GM21529 (cell line): ENCODE results near the gene CD59.
A peak's percentile ranks its signal among the peaks of the same experiment; 100 is the strongest.
"Not testable (repeated sequence)": the region's sequence is repeated elsewhere in the genome, so short reads cannot be mapped to it uniquely, and the experiment has no call there.

Experiments used
- ATAC-seq: cut with Tn5 transposase; IDR thresholded peaks from one replicate; pipeline ENCODE4 v1.9.1; 2021; ENCODE audit not compliant: unreplicated experiment

CD59 gene

DNA sequence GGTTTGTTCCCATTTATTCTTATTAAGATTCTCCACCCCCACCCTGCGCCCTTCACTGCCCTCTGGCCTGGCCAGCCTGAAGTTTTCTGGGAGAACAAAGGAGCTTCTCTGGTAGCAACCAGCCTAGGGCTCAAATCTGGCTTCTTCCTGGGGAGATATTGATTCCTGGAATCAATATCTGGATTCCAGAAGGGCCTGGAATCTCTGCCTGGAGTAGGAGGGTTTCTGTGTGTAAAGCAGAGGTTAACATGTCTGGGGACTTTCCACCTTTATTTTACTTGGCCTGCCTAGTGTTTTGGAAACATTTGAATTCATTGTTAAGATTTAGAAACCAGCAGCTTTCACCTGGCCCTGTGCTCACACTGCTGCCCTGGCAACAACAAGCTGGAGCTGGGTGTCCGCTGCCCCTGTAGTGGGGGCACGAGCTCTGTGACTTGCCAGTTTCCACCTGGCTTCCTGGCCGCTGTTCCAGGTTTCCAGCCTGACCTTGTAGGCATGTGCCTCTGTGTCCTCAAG lies 41.1 kb downstream of the CD59 start:
- no peak for ATAC-seq

DNA sequence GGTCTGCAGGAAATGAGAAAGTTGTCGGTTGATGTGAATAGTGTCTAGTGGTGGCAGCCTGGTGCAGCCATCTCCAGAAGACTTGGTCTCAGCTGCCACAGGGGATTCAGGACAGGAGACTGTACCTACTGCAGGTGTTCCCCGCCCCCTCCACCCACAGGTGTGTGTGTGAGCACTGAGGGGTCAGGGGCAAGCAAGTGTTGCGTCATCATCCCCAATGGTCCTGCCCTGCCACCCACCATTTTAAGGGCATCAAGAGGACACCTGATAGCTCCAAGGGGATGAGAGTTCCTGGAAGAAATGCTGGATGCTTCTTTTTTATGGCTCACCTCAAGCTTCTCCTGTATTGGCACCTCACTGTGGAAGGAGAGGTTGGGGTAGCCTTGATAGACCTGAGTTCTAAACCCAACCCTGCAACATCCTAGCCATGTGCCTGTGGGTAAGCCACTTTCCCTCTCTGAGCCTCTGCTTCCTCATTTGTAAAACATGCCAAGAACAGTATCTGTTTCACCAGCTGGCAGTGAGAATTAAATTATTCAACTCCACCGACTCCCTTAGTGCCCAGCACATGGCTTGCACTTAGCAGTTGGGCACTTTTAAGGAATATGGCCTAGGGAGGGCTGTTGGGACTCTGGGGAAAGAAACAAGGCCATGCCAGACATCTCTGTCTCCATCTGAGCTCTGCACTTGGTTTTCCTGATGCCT lies 41.7 kb downstream of the CD59 start:
- no peak for ATAC-seq

DNA sequence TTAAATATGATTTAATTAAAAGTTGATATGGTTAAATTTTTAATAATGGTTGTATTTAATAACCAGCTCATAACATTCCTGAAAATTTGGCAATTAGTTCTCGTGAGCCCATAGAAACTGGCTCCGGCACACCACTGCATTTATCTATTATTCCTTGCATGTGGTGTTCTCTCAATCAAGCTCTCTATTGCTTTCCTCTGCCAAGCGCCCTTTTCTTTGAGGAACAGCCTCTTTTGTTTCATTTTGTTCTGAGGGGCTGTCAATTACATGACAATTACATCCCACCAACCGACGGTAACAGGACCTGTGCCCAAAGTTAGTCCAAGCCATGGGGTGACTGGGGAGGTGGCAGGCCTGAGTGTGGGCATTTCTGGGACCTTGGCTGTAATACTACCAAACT lies 43.7 kb downstream of the CD59 start:
- no peak for ATAC-seq

DNA sequence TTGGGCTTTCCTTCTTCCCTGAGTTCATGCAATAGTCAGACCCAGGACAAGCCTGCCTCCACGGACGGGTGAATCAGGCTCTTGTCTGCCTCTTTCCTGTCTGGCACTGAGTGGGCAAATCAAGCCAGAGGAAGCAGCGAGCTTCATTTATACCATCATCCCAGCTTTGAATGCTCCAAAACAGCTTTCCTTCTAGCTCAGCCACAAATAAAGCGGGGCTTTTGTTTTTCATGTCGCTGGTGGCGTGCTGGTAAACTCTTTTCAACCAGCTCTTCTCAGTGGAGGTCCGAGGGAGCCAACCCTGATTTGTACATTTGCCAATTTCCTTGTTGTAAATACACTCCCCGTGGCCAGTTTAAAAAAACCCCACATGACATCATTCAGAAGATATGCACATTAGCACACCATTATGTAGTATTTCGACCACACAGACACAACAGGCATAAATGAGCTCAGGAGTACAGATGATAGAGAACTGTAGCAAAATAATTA lies 44.2 kb downstream of the CD59 start:
- ATAC-seq, result no peak

DNA sequence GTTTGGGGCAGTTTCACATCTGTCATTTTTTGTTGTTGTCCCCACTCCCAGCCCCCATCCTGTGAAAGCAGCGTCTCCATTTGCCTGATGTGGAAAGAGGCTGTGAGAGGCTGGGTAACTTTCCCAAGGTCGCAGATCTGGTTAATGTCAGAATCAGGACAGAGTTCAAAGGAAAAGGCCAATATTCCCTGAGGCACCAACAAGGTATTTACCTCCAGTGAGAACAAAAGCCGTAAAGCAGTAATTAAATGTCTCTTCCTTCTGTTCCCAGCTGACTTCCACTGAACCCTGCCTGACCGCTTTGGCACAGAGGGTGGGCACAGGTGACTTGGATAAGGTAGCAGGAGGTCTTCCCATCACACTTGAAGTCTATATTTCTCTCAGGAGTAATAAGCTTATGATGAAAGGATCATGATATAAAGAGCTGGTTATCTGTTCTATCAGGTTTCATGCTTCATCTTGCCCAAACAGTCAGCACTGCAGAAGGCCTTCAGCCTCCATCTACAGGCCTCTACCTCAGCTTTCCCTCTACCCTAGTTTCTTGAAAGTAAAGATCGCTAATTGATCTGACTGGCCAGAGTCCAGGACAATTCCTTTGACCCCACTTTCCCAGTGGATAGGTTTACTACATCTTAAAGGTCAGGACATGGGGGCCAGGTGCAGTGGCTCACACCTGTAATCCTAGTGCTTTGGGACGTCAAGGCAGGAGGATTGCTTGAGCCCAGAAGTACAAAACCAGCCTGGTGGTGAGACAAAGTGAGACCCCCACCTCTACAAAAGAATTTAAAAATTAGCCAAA lies 45.0 kb downstream of the CD59 start:
- no peak for ATAC-seq

DNA sequence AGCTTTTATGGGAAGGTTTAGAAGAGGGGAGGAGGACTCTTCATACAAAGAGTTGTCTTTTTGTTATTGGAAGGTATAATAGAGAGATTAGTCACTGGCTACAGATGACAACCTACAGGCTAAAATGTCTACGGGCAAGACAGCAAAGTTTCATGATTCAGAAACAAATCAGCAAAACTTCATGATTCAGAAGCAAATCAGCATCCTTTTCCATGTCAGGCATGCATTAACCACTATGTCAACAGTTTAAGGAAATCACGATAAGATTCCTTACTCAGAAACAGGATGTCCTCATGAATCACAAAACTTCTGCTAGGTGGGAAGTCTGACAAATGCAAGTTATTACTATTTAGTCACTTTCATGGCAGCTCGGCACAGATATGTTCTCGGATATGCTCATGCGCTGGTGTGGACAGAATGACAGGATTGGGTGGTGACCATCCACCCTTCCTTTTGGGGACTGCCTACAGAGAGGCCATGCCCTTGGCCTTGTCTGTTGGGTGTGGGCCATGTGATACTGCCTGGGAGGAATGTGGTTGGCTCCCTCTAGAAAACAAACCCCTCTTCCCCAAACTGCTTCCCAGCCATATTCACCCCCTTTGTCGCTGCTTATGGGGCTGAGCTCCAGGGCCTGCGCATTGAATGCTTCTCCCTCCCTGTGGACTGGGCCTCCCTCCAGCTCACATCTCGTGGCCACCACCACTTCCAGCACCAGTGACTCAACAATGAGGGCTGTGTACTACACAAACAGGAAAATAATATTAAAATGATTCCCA lies 45.7 kb downstream of the CD59 start:
- ATAC-seq, result no peak

DNA sequence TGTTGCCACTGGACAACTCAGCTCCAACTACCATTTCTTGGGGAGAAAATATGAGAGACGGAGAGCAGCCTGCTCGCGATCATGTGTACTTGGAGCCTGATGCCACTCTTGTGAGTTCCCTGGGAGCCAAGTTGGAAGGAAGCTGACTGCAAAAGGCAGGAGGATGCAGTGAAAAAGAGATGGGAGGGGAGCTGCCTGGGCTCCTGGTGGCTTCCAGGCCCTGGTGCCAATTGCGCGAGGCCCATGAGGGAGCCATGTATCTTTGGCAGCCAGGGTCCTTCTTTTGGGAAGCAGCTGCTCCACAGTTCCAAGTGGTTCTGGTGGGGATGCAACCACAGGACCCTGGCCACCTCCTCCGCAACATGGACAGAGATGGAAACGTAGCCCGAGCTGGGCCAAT lies 46.7 kb downstream of the CD59 start:
- no peak for ATAC-seq

DNA sequence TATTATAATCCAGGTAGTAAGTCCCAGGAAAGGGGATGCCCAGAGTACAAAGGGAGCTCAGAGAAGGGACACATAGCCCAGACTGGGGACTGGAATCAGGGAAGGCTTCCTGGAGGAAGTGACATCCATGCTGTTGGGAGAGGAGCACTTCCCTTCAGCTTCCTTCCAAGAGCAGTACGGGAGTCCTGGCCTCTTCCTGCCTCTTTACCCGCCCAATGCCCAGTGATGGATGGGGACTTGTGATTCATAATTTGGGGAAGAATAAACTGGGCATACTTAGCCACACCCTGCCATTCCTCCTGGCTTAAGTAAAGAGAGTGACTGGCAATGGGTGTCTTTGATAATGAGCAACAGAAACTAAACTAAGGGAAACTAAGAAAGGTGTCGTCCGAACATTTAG lies 47.1 kb downstream of the CD59 start:
- no peak for ATAC-seq

DNA sequence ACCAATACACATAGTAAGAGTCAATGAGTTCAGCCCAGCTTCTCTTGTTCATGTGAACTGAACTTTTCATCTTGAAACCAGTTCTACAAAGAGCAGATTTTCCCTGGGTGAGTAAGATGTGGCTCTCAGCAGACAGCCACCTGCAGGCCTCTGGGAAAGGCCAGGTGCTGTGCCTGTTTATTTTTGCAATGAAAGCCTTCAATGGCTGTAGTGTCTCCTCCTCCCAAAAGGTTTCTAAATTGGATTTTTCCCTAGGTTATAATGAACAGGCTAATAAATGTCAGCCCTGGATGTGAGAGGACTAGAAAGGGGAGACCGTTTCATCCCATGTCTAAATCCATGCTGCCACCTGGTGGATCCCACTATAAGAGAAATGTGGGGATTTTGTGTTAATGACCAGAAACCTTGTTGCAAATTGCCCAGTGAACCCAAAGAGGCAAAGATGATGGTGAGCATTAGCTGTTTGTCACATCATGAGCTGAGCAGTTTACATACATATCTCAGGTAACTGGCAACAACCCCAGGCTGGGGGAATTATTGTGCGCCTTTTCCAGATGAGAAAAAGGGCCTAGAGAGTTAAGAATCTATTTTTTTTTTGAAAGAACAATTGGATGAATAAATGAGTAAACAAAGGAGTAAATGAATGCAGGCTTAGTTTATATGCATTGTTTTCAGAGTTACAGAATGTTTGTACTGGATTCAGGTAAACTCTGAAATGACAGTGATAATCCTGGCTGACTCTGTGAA lies 48.3 kb downstream of the CD59 start:
- peak; percentile 52 for ATAC-seq

DNA sequence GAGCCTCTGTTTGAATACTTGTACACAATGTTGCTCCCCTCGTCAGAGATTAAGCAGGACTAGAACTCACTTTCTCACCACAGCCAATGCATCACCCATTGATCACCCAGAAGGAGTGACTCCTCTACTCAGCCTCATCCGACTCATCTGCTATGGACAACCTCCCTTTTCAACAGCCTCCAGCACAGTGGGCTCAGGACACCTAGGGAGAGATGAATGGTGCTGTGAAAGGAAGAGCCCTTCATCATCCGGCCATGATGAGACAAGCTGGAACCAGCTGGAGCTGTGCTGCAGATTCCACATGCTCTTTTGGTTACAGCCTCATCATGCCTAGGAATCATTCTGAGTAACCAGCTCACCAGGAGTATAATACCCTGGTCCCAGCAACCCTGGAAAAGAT lies 51.1 kb downstream of the CD59 start:
- no peak for ATAC-seq

DNA sequence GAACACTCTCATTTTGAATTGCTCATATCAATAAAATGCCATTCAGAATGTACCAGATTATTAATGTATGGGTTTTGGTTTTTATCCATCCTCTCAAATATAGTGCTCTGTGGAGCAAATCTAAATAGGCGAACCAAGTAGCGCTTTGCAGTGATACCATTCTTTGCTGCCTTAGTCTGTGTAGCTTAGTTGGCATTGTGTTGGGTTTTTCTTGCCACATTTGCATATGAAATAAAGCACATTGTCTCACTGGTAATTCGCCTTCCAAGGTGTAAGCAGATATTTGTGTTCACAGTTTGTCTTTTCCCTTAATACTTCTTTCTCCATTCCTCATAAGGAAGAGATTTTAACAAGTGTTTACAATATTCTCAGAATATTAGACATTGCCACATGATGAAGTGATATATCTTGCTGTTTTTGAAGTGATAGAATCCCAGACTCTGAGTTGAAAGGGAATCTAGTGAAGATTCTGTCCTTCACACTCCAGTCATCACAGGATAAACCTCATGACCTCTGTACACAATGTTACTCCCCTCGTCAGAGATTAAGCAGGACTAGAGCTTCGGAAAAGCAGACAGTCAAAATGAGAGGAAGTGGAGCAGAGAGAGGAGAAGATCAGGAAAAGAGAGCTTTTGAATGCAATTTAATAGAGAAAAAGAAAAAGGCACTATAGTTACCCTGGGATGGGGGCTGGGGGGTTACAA lies 52.1 kb downstream of the CD59 start:
- ATAC-seq, result no peak

DNA sequence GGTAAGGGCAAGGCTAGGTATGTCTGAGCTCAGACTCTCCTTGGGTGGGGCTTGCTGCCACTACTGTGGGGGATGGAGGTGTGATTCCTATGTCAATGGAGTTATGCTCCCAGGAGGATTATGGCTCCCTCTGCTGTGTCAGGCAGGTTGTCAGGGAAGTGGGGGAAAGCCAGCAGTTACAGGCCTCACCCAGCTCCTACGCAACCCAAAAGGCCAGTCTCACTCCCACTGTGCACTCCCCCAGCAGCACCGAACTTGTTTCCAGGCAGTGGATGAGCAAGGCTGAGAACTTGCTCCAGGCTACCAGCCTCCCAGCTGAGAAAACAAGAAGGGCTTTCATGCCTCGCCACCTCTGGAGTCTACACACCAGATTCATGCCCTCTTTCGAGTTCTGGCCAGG lies 53.8 kb downstream of the CD59 start:
- no peak for ATAC-seq

DNA sequence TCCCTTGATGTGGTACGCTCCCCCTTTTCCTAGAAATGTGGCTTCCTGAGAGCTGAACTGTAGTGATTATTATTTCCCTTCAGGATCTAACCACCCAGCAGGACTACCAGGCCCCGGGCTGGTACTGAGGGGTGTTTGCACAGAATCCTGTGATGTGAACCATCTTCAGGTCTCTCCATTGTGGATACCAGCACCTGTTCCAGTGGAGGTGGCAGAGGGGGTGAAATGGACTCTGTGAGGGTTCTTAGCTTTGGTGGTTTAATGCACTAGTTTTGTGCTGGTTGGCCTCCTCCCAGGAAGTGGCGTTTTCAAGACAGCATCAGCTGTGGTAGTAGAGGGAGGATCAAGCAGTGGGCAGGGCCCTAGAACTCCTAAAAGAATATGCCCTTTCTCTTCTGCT lies 54.2 kb downstream of the CD59 start:
- no peak for ATAC-seq

DNA sequence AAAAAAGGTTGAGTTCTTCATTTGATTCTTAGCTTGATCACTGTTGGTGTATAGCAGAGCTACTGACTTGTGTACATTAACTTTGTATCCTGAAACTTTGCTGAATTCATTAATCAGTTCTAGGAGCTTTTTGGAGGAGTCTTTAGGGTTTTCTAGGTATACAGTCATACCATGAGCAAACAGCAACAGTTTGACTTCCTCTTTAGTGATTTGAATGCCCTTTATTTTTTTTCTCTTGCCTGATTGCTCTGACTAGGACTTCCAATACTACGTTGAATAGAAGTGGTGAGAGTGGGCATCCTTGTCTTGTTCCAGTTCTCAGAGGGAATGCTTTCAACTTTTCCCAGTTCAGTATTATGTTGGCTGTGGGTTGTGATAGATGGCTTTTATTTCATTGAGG lies 57.6 kb downstream of the CD59 start:
- not testable (repeated sequence) for ATAC-seq

DNA sequence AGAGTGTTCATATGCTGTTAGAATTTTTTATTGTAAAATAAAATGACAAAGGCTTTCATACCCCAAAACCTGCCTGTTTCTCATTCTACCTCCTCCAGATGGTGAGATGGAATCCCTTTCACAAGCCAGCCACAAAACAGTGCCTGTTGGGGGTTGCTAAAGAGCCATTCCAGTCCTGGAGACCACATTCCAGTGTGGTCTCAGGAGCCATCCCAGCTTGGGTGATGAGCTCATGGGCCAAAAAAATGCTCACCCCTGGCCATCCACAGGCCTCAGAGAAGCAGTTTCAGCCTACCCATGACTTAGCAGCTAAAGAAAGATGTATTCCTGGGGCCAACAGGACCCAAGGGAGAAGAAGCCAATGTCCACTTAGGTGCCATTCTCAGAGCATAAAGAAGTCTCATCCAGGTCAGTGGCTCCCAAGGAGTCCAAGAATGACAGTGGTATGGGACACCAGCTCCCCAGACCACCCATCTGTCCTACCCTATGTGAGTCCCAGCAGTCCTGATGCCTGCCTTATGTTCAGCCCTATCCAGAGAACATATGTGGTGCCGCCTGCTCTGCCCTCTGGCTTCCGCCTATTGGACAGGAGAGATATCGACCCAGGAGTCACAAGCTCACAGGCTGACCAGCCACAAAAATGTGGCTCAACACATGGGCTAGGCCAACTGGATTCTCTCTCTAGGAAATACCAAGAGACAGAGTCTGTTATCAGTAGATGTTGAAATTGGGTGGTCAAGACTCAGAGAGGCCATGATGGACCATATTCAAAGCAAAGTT lies 62.0 kb downstream of the CD59 start:
- ATAC-seq, result no peak

DNA sequence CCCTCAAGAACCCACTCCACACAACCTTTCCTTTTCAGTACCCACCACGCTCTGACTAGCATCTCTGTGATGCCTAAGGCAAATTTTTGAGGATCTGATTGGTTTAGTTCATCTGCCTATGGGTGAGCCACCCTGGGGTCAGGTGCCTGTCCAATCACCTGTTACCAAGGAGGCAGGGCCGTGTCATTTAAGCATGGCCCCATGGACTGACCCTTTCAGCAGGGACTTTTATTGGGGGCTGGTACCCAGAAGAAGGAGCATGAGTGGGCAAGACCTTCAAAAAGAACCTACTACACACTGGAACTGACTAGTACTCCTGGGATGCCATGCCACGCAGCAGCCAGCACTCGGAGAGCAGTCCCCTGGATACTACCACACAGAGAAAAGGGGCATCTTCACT lies 64.0 kb downstream of the CD59 start:
- no peak for ATAC-seq

DNA sequence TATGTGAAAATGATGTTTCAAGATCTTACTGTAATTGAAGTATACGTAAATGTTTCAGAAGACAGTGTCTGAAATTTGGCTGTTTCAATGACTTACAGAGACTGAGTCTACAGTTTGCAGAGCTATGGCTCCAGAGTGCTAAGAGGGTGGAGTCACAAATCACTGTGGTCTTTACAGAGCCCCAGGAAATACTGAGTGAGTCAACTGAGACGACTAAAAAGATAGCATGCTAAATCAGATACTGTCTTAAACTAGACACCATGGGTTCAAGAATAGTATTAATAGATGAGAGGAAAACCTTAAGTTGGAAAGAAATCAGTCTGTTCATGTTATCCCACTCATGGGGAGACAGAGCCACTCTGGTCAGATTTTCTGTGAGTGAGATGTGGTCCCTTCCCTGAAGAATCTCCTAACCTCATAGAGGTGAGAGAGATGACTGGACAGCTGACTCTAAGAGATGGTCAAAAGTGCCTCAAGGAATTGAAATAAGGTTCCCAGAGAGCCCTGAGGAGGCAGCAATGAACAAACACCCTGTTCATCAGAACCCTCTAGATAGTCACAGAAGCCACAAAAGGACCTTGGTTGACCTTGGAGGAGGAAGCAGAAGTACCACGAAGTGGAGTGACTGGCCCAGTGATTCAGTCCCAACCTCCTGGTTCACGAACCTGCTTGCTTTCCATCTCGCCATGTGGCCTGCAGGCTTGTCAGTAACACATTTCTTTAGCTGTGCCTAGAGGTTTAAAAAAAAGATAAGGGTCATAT lies 65.8 kb downstream of the CD59 start:
- no peak for ATAC-seq

DNA sequence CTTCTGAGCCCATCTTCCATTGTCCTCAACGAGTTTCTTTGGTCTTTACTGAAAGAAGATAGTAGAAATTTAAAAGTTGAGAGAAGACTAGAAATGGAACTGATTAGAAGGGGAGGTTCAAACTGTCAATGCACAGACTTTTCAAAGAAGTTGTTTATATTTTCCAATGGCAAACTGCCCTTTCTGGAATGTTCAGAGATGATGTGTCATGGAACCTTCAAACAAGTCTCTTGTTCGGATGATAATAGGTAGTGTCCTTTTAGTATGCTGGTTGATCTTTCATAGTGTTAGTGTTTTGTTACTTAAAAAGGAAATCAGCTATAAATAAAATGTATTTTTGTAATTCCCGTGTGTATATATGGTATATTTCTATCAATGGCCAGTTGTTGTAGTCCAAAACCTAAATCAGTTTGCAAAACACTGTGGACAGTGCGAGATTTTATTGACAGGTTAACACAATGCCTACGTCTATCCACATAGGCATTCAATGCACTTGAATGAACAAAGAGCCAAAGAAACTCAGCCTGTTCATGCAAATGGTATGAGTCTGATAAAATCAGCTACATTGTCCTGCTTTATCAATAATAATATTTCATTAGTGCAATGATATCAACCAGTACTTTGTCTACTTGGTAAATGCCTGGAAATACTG lies 66.5 kb downstream of the CD59 start:
- ATAC-seq, result no peak
